DOHH2 (cell line): ENCODE measurements around the gene TYW3.

Experiments used
- CTCF ChIP-seq: fragments of 200-600 bp; sonication (generic); IDR thresholded peaks from one replicate; pipeline ENCODE4 v1.5.1; 2014; ENCODE audit warnings: antibody characterized with exemption, mild to moderate bottlenecking, low read depth, low read length; ENCODE audit not compliant: poor library complexity, severe bottlenecking
- EZH2phosphoT487 ChIP-seq: fragments of 200-600 bp; sonication (generic); IDR thresholded peaks from 2 replicates; pipeline ENCODE4 v1.6.1; 2017; ENCODE audit warnings: borderline replicate concordance, mild to moderate bottlenecking, antibody characterized with exemption, low read length, moderate library complexity, mixed read lengths

- no peak for TF ChIP-seq CTCF
- no peak for TF ChIP-seq EZH2phosphoT487
Measured at GRCh38 chr1:74686928-74687327, 46.0 kb upstream of the TYW3 start.
